Fibroblast of villous mesenchyme (primary cell): ENCODE measurements around the gene PTPRM. TPM values are rescaled to one million over a fixed set of nuclear protein-coding genes. Genes with fewer than 3 reads are reported as not detected.

Source experiments
- DNase-seq: peaks from one replicate; pipeline ENCODE4 v3.0.0-alpha.2; 2010; ENCODE audit warnings: low read depth
- H3K4me3 ChIP-seq: 2 replicates; pipeline ENCODE4 v1.5.1; 2011; ENCODE audit warnings: low read depth, mild to moderate bottlenecking, low read length
- total RNA-seq: library from RNA; depleted of rRNA; stranded (reverse); fragments of >200 nt; gene quantifications from 2 replicates; pipeline ENCODE4 v1.2.3, GENCODE V29; 2012
- TF ChIP-seq, protein P1 (sequence below): IDR thresholded peaks from 2 replicates; pipeline ENCODE4 v1.5.1; 2012; ENCODE audit warnings: low read depth, mild to moderate bottlenecking, low read length; ENCODE audit not compliant: insufficient read depth

Gene PTPRM
- total RNA-seq, 1 donor, result 56.1 TPM

DNA sequence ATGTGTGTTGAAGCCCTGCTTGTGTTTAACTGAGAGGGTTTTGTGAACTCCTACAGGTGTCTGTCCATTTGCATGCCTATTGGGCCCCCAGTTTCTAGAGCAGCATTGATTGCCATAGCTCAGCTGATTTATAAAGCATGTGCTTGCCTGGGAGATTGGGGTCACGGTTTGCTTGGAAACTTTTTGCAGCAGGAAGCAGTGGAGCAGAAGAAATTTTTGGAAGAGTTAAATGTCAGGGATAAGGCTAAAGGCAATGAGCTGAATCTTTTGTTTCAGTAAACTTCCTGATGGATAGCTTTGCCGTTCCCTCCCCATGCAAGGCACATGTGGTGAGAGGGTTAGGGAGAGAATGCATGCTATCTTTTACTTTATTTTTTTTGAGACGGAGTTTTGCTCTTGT, 102.2 kb downstream of the PTPRM start:
- TF ChIP-seq, protein P1, sequence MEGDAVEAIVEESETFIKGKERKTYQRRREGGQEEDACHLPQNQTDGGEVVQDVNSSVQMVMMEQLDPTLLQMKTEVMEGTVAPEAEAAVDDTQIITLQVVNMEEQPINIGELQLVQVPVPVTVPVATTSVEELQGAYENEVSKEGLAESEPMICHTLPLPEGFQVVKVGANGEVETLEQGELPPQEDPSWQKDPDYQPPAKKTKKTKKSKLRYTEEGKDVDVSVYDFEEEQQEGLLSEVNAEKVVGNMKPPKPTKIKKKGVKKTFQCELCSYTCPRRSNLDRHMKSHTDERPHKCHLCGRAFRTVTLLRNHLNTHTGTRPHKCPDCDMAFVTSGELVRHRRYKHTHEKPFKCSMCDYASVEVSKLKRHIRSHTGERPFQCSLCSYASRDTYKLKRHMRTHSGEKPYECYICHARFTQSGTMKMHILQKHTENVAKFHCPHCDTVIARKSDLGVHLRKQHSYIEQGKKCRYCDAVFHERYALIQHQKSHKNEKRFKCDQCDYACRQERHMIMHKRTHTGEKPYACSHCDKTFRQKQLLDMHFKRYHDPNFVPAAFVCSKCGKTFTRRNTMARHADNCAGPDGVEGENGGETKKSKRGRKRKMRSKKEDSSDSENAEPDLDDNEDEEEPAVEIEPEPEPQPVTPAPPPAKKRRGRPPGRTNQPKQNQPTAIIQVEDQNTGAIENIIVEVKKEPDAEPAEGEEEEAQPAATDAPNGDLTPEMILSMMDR, result no peak
- no peak for DNase-seq
- H3K4me3 ChIP-seq, result no peak overlapping the region

DNA sequence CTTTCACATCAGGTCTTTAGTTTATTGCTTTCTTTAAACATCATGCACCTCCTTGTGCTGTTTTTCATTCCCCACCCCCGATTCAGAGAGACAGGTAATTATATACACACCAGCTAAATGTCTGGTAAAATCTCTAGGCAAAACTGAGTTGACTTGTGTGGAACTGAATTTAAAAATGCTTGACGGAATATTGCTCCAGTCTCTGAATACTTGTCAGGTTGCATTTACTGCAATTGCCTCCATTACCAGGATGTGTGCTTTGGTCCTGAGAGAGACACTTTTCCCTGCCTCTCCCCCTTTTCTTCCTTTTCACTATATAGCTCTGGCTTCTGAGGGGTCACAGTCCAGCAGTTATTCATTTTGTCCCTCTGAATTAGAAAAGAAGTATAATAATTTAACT, 104.0 kb downstream of the PTPRM start:
- no peak for DNase-seq
- TF ChIP-seq, protein P1, result no peak
- no peak overlapping the region for H3K4me3 ChIP-seq

DNA sequence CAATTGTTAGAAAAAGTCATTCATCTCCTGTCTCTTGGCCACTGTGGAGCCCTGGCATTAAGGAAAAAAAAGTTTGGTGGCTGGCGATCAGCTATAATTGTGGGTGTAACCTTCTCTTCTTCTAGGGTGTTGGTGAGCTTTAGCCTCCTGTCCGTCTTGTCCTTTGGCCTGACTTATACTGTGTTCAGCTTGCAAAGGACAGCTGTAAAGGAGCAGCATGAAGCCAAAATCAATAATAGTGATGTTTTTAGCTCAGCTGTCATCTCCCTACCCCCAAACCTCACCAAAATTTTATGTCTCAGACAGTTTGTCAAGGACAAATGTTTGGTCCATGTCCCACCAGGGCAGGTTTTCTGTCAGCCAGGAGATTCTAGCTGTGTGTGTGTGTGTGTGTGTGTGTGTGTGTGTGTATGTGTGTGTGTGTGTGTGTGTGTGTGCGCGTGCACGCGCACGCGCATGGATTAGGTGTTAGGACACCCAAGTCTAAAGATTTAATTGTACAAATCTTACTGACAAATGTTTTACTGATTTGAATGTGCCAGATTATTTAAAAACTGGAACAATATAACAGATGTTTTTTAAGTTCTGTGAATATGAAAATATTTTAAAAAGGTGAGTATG, 109.2 kb downstream of the PTPRM start:
- H3K4me3 ChIP-seq, result no peak overlapping the region
- TF ChIP-seq, protein P1, result no peak
- DNase-seq, result no peak

DNA sequence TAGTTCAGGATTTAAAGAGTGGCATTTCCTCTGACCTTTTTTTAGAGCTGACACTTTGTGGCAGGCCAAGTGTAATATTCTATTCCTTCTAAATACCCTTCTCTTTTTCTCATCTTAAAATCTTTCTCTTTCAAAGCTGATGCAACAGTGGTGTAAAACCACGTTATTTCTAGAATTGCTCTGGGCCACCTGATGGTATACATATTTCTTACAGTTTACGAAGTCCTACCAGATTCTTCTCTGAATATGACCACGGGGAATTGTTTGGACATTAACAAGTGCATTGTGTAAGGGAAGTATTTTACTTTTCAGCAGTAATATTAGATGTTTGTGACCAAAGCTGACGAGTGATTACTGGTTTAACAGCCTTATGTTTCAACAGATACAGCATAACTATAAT, 109.9 kb downstream of the PTPRM start:
- peak; percentile 9 for DNase-seq
- no peak overlapping the region for H3K4me3 ChIP-seq
- TF ChIP-seq, protein P1, result no peak

DNA sequence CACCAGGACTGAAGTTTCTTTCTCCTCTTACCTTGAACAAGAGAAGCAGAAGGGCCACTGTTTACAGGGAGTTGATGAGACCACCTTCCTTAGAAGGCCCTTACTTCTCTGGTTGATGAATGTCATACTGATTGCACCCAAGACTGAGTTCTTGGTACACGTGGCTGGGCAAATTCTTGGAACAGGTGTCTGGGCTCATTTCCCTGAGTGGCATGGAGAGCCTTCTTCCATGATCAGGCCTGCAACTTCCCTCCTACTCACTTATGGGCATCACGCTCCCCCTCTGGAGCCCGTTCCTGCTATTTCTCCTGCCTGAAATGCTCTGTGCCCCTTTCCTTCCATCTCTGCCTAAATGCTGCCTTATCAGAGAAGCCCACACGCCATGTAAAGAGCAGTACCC, 110.3 kb downstream of the PTPRM start:
- no peak for DNase-seq
- TF ChIP-seq, protein P1, result no peak
- no peak overlapping the region for H3K4me3 ChIP-seq

DNA sequence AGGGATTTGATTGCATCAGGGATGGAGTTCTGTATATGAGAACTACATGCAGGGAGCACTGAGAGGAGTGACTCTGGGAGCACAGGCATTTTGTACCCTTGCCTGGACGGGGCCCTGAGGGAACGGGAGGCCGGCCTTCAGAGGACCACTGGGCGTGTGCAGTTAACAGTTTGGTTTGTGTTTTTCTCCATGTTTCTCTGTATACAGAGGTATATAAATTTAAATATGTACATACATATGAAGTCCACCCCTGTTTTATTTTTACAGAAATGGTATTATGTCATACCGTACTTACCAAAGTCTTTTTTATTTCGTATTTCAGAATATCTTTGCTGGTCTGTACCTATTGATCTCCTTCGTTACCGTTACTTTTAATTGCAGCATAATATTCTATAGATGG, 111.3 kb downstream of the PTPRM start:
- no peak overlapping the region for H3K4me3 ChIP-seq
- no peak for DNase-seq
- TF ChIP-seq, protein P1, result no peak

DNA sequence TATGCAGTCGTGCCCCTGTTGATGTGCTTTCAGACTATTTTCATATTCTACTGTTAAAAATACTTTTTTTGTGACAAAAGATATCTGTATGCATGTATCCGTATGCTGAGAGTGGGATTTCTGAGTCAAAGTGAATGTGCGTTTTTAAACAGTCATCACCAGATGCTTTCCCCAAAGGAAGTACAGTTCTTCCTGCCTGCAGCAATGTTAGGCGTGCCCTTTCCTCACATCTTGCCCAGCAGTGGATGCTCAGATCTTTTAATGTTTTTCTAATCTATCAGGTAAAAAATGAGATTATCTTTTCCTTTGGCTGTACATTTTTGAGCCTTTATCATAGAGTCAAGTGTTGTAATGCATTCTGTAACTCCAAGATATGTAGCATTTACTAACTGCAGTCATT, 111.7 kb downstream of the PTPRM start:
- DNase-seq, result no peak
- TF ChIP-seq, protein P1, result no peak

More for the DNA sequence above, 111.7 kb downstream of the PTPRM start:
- H3K4me3 ChIP-seq, result no peak overlapping the region
